H9 (cell line): ENCODE data around the gene SULF2. TPM values are rescaled to one million over a fixed set of nuclear protein-coding genes. Genes with fewer than 3 reads are reported as not detected.
A peak's percentile ranks its signal among the peaks of the same experiment; 100 is the strongest.

Experiments used
- DNase-seq: peaks from one replicate; pipeline ENCODE4 v3.0.0-alpha.2; 2017
- H2AFZ ChIP-seq: one replicate; pipeline ENCODE4 v1.6.1; 2013; ENCODE audit warnings: mild to moderate bottlenecking, low read length, control low read depth, moderate library complexity
- H2AK5ac ChIP-seq: 2 replicates; pipeline ENCODE4 v1.6.1; 2013; ENCODE audit warnings: low read length, control low read depth, mixed read lengths; ENCODE audit not compliant: insufficient read length
- H2BK120ac ChIP-seq: one replicate; pipeline ENCODE4 v1.6.1; 2013; ENCODE audit warnings: low read depth, mild to moderate bottlenecking, low read length, control low read depth, inconsistent platforms; ENCODE audit not compliant: poor library complexity, severe bottlenecking
- H2BK12ac ChIP-seq: 2 replicates; pipeline ENCODE4 v1.6.1; 2013; ENCODE audit warnings: low read length, control low read depth, mixed read lengths, low read depth; ENCODE audit not compliant: insufficient read length
- H2BK15ac ChIP-seq: 2 replicates; pipeline ENCODE4 v1.6.1; 2013; ENCODE audit warnings: low read depth, low read length, control low read depth
- H2BK20ac ChIP-seq: one replicate; pipeline ENCODE4 v1.6.1; 2013; ENCODE audit warnings: low read depth, mild to moderate bottlenecking, low read length, control low read depth, inconsistent platforms; ENCODE audit not compliant: poor library complexity, severe bottlenecking
- H2BK5ac ChIP-seq: 2 replicates; pipeline ENCODE4 v1.6.1; 2013; ENCODE audit warnings: low read length, control low read depth, mixed read lengths; ENCODE audit not compliant: insufficient read length
- H3K14ac ChIP-seq: 2 replicates; pipeline ENCODE4 v1.6.1; 2013; ENCODE audit warnings: low read length, control low read depth; ENCODE audit not compliant: insufficient read depth
- H3K18ac ChIP-seq: 2 replicates; pipeline ENCODE4 v1.6.1; 2013; ENCODE audit warnings: low read depth, mild to moderate bottlenecking, mixed read lengths, low read length, control low read depth; ENCODE audit not compliant: insufficient read length
- H3K23ac ChIP-seq: 2 replicates; pipeline ENCODE4 v1.6.1; 2013; ENCODE audit warnings: low read length, control low read depth, mixed read lengths, low read depth; ENCODE audit not compliant: insufficient read length
- H3K23me2 ChIP-seq: 2 replicates; pipeline ENCODE4 v1.6.1; 2013; ENCODE audit warnings: low read depth, mild to moderate bottlenecking, mixed read lengths, low read length, control low read depth; ENCODE audit not compliant: insufficient read length, poor library complexity, severe bottlenecking
- H3K27ac ChIP-seq: 2 replicates; pipeline ENCODE4 v1.5.1; 2013; ENCODE audit warnings: low read length, control low read depth, mixed read lengths, low read depth; ENCODE audit not compliant: insufficient read length
- H3K27me3 ChIP-seq: 2 replicates; pipeline ENCODE4 v1.6.1; 2013; ENCODE audit warnings: low read length, control low read depth, inconsistent platforms; ENCODE audit not compliant: insufficient read depth
- H3K4ac ChIP-seq: 2 replicates; pipeline ENCODE4 v1.6.1; 2013; ENCODE audit warnings: low read depth, mild to moderate bottlenecking, control low read depth, inconsistent platforms, low read length, moderate library complexity
- H3K4me1 ChIP-seq: 2 replicates; pipeline ENCODE4 v1.6.1; 2013; ENCODE audit warnings: low read length, control low read depth, inconsistent platforms; ENCODE audit not compliant: insufficient read depth
- H3K4me2 ChIP-seq: 2 replicates; pipeline ENCODE4 v1.6.1; 2013; ENCODE audit warnings: low read length, control low read depth, mixed read lengths; ENCODE audit not compliant: insufficient read length, insufficient read depth
- H3K56ac ChIP-seq: 2 replicates; pipeline ENCODE4 v1.6.1; 2013; ENCODE audit warnings: low read depth, mild to moderate bottlenecking, mixed read lengths, low read length, control low read depth; ENCODE audit not compliant: insufficient read length
- H3K79me1 ChIP-seq: 2 replicates; pipeline ENCODE4 v1.6.1; 2013; ENCODE audit warnings: low read depth, mild to moderate bottlenecking, moderate library complexity, low read length, control low read depth, inconsistent platforms; ENCODE audit not compliant: insufficient read depth, poor library complexity, severe bottlenecking
- H3K79me2 ChIP-seq: 2 replicates; pipeline ENCODE4 v1.6.1; 2013; ENCODE audit warnings: low read length, control low read depth, inconsistent platforms; ENCODE audit not compliant: insufficient read depth
- H3K9ac ChIP-seq: 2 replicates; pipeline ENCODE4 v1.6.1; 2013; ENCODE audit warnings: low read length, control low read depth, mixed read lengths; ENCODE audit not compliant: insufficient read length; ENCODE audit errors: extremely low read depth
- H3K9me3 ChIP-seq: one replicate; pipeline ENCODE4 v1.6.1; 2013; ENCODE audit warnings: low read depth, low read length, inconsistent platforms; ENCODE audit not compliant: control insufficient read depth
- H3T11ph ChIP-seq: one replicate; pipeline ENCODE4 v1.6.1; 2013; ENCODE audit warnings: mild to moderate bottlenecking, low read length, control low read depth, inconsistent platforms
- H4K20me1 ChIP-seq: one replicate; pipeline ENCODE4 v1.6.1; 2013; ENCODE audit not compliant: control insufficient read depth, insufficient read length, insufficient read depth
- H4K5ac ChIP-seq: 2 replicates; pipeline ENCODE4 v1.6.1; 2013; ENCODE audit warnings: low read depth, mild to moderate bottlenecking, mixed read lengths, low read length, control low read depth; ENCODE audit not compliant: insufficient read length
- H4K8ac ChIP-seq: replicated peaks from 2 replicates; pipeline ENCODE4 v1.6.1; 2013; ENCODE audit warnings: low read length, control low read depth, mixed read lengths, low read depth; ENCODE audit not compliant: insufficient read length
- H4K91ac ChIP-seq: 2 replicates; pipeline ENCODE4 v1.6.1; 2013; ENCODE audit warnings: low read depth, mild to moderate bottlenecking, moderate library complexity, mixed read lengths, low read length, control low read depth; ENCODE audit not compliant: insufficient read length
- H3K27ac Mint-ChIP-seq, 3 experiments: 2 replicates in 2 of 3; 3 replicates in 1 of 3; pipeline ENCODE4 v1.8.0; 2020 to 2021; ENCODE audit warnings: mixed read lengths in 3 of 3, mild to moderate bottlenecking in 1 of 3, moderate library complexity in 1 of 3
- H3K27me3 Mint-ChIP-seq: 2 replicates; pipeline ENCODE4 v1.8.0; 2021; ENCODE audit warnings: low read depth, mild to moderate bottlenecking, moderate library complexity, mixed read lengths
- H3K36me3 Mint-ChIP-seq, 3 experiments: 2 replicates in 2 of 3; 3 replicates in 1 of 3; pipeline ENCODE4 v1.8.0; 2020 to 2021; ENCODE audit warnings: low read depth in 3 of 3, mixed read lengths in 3 of 3; ENCODE audit not compliant: insufficient read depth in 1 of 3
- H3K4me1 Mint-ChIP-seq, 2 experiments: 2 replicates each; pipeline ENCODE4 v1.8.0; 2020; ENCODE audit warnings: mixed read lengths in 2 of 2
- H3K4me3 Mint-ChIP-seq, 2 experiments: 2 replicates in 1 of 2; 3 replicates in 1 of 2; pipeline ENCODE4 v1.8.0; 2020 to 2021; ENCODE audit warnings: mild to moderate bottlenecking in 2 of 2, mixed read lengths in 2 of 2, moderate library complexity in 1 of 2
- H3K9me3 Mint-ChIP-seq, 2 experiments: 2 replicates in 1 of 2; 3 replicates in 1 of 2; pipeline ENCODE4 v1.8.0; 2020; ENCODE audit warnings: mild to moderate bottlenecking in 2 of 2, mixed read lengths in 2 of 2, moderate library complexity in 1 of 2
- CTCF ChIP-seq: fragments of 200-600 bp; sonication (generic); conservative IDR thresholded peaks from 3 replicates; pipeline ENCODE4 v1.8.0; 2021; ENCODE audit warnings: antibody characterized with exemption, mild to moderate bottlenecking
- WGBS: extraction: QIAGEN DNeasy Blood & Tissue Kit; methylation state at CpG from one replicate; pipeline ENCODE4 v1.1.7; 2013; ENCODE audit warnings: missing lambda C conversion rate, low lambda C conversion rate, mixed read lengths; ENCODE audit not compliant: insufficient read length; ENCODE audit errors: extremely low coverage; 5-methylcytosine and 5-hydroxymethylcytosine counted together
- total RNA-seq: library from RNA; stranded (reverse); gene quantifications from 2 replicates; pipeline ENCODE4 v1.2.1, GENCODE V29; 2021

The SULF2 gene
- total RNA-seq, 1 experiment from 2014 or later = 31.2 TPM

GRCh38 chr20:47648943-47649342 lies 136.3 kb downstream of the SULF2 start:
- H3K4me1 ChIP-seq = peaks cover 6% of the 10 kb centered on the region; the same call in 1 of the 2 replicates
- no peak overlapping the region for H3K14ac ChIP-seq
- no peaks in the 10 kb centered on the region for H3K23me2 ChIP-seq
- H2AFZ ChIP-seq = no peak overlapping the region
- no peak overlapping the region for H2AK5ac ChIP-seq
- peak; percentile 83 for DNase-seq
- no peaks in the 10 kb centered on the region for H3K79me1 ChIP-seq
- H3K4me3 Mint-ChIP-seq = peak overlapping the region in 1 of 2 experiments; percentile 51; a peak in 1 of 5 replicates
- no peaks in the 10 kb centered on the region for H3K79me2 ChIP-seq
- H2BK12ac ChIP-seq = no peak overlapping the region
- H4K20me1 ChIP-seq = no peaks in the 10 kb centered on the region
- H2BK5ac ChIP-seq = no peak overlapping the region
- no peak for TF ChIP-seq CTCF
- H3K9me3 Mint-ChIP-seq = no peaks in the 10 kb centered on the region
- peak overlapping the region; percentile 29 for H3K27ac ChIP-seq
- H3K27me3 Mint-ChIP-seq = no peaks in the 10 kb centered on the region
- H3K56ac ChIP-seq = no peak overlapping the region
- H3K18ac ChIP-seq = no peak overlapping the region
- no peak overlapping the region for H2BK15ac ChIP-seq
- H3K4me2 ChIP-seq = no peak overlapping the region
- H3K23ac ChIP-seq = no peak overlapping the region
- H4K8ac ChIP-seq = no peak overlapping the region
- no peak overlapping the region for H2BK120ac ChIP-seq
- H3K27ac Mint-ChIP-seq = peak overlapping the region; percentile 94 to 99 (median 95)
- H3K36me3 Mint-ChIP-seq = peaks cover 27 to 50% (median 50%) of the 10 kb centered on the region in 3 experiments
- no peaks in the 10 kb centered on the region for H3K27me3 ChIP-seq
- no peak overlapping the region for H4K91ac ChIP-seq
- H3K9me3 ChIP-seq = no peaks in the 10 kb centered on the region
- no peak overlapping the region for H4K5ac ChIP-seq
- no peak overlapping the region for H2BK20ac ChIP-seq
- no peak overlapping the region for H3T11ph ChIP-seq
- H3K9ac ChIP-seq = no peak overlapping the region
- WGBS = no CpG with 5 or more reads among the region's 6 CpGs
- H3K4ac ChIP-seq = no peak overlapping the region
- H3K4me1 Mint-ChIP-seq = peaks cover 40 to 55% of the 10 kb centered on the region in 2 experiments
